IMR-90 (cell line): Measurements from ENCODE around the gene MRPL9. TPM values are rescaled to one million over a fixed set of nuclear protein-coding genes. Genes with fewer than 3 reads are reported as not detected.

ENCODE experiments used
- ATAC-seq: fragments of 200-7000 bp; cut with Tn5 transposase; 2 replicates; pipeline ENCODE4 v1.9.1; 2020; ENCODE audit warnings: low read depth, mild to moderate bottlenecking, moderate library complexity
- BruUV-seq: library from RNA; stranded (reverse); fragments of 400-500 nt; replicated peaks from 2 replicates; lab custom pipeline; 2021; lab: Mats Ljungman, UMichigan
- CTCF ChIA-PET: fragments of 300-600 bp; formaldehyde crosslinking; extraction: SDS; loops from one replicate; lab custom pipeline; 2021; ENCODE audit warnings: antibody characterized with exemption; lab: Yijun Ruan, JAX
- POLR2A ChIA-PET: fragments of 300-600 bp; sonication (Branson Sonifier 250); formaldehyde crosslinking; loops from one replicate; lab custom pipeline; 2022; ENCODE audit warnings: antibody characterized with exemption; ENCODE audit not compliant: unreplicated experiment; lab: Charles Lee
- DNase-seq: peaks from one replicate; pipeline ENCODE4 v3.0.0; 2013
- H2AFZ ChIP-seq: replicated peaks from 2 replicates; pipeline ENCODE3; 2013; ENCODE audit warnings: low read length, mild to moderate bottlenecking; ENCODE audit not compliant: poor library complexity
- H2AK5ac ChIP-seq: 2 replicates; pipeline ENCODE4 v1.6.1; 2013; ENCODE audit warnings: low read depth, low read length, inconsistent platforms
- H2AK9ac ChIP-seq: replicated peaks from 2 replicates; pipeline ENCODE3; 2013; ENCODE audit warnings: mild to moderate bottlenecking, low read depth, low read length, moderate library complexity; ENCODE audit not compliant: poor library complexity
- H2BK120ac ChIP-seq: 2 replicates; pipeline ENCODE4 v1.6.1; 2013; ENCODE audit warnings: low read depth, low read length, inconsistent platforms
- H2BK15ac ChIP-seq: 3 replicates; pipeline ENCODE4 v1.6.1; 2013; ENCODE audit warnings: low read depth, low read length, inconsistent platforms
- H2BK20ac ChIP-seq: 2 replicates; pipeline ENCODE4 v1.6.1; 2013; ENCODE audit warnings: low read depth, mild to moderate bottlenecking, inconsistent platforms, low read length, moderate library complexity
- H2BK5ac ChIP-seq: 2 replicates; pipeline ENCODE4 v1.6.1; 2013; ENCODE audit warnings: mild to moderate bottlenecking, low read depth, low read length, inconsistent platforms; ENCODE audit not compliant: poor library complexity, severe bottlenecking
- H3K14ac ChIP-seq: replicated peaks from 2 replicates; pipeline ENCODE4 v1.6.1; 2013; ENCODE audit warnings: low read depth, low read length, inconsistent platforms
- H3K18ac ChIP-seq: 2 replicates; pipeline ENCODE4 v1.6.1; 2013; ENCODE audit warnings: low read depth, low read length, control low read depth
- H3K23ac ChIP-seq: 2 replicates; pipeline ENCODE4 v1.6.1; 2013; ENCODE audit warnings: low read depth, low read length, inconsistent platforms
- H3K27ac ChIP-seq: 2 replicates; pipeline ENCODE4 v1.5.1; 2013; ENCODE audit warnings: mild to moderate bottlenecking, control low read depth, low read length; ENCODE audit not compliant: insufficient read depth
- H3K27me3 ChIP-seq: 2 replicates; pipeline ENCODE4 v1.6.1; 2013; ENCODE audit warnings: low read length; ENCODE audit not compliant: control insufficient read depth, insufficient read depth
- H3K36me3 ChIP-seq: 2 replicates; pipeline ENCODE4 v1.6.1; 2013; ENCODE audit warnings: low read length, mixed read lengths; ENCODE audit not compliant: control insufficient read depth, insufficient read depth
- H3K4ac ChIP-seq: 2 replicates; pipeline ENCODE4 v1.6.1; 2013; ENCODE audit warnings: low read depth, low read length, inconsistent platforms
- H3K4me1 ChIP-seq: 2 replicates; pipeline ENCODE4 v1.6.1; 2013; ENCODE audit warnings: low read length, mixed read lengths; ENCODE audit not compliant: control insufficient read depth, insufficient read depth
- H3K4me2 ChIP-seq: 2 replicates; pipeline ENCODE4 v1.6.1; 2013; ENCODE audit warnings: low read depth, mild to moderate bottlenecking, control low read depth, low read length, moderate library complexity
- H3K4me3 ChIP-seq: 2 replicates; pipeline ENCODE4 v1.5.1; 2013; ENCODE audit warnings: low read depth, mild to moderate bottlenecking, control low read depth, low read length, moderate library complexity; ENCODE audit not compliant: insufficient read depth
- H3K56ac ChIP-seq: 2 replicates; pipeline ENCODE4 v1.6.1; 2013; ENCODE audit warnings: low read length, inconsistent platforms; ENCODE audit not compliant: insufficient read depth; ENCODE audit errors: extremely low read depth
- H3K79me1 ChIP-seq, 2 experiments: 2 replicates each; pipeline ENCODE4 v1.6.1; 2013; ENCODE audit warnings: low read length in 2 of 2, inconsistent platforms in 1 of 2, low read depth in 1 of 2
- H3K9ac ChIP-seq: 2 replicates; pipeline ENCODE4 v1.6.1; 2013; ENCODE audit warnings: low read depth, low read length, control low read depth
- H3K9me1 ChIP-seq: 2 replicates; pipeline ENCODE4 v1.6.1; 2013; ENCODE audit warnings: low read length, inconsistent platforms; ENCODE audit not compliant: insufficient read depth
- H3K9me3 ChIP-seq: 2 replicates; pipeline ENCODE4 v1.6.1; 2013; ENCODE audit warnings: low read length; ENCODE audit not compliant: control insufficient read depth, insufficient read depth
- H4K20me1 ChIP-seq: 2 replicates; pipeline ENCODE4 v1.6.1; 2013; ENCODE audit warnings: low read length, inconsistent platforms; ENCODE audit not compliant: insufficient read depth
- H4K5ac ChIP-seq: 2 replicates; pipeline ENCODE4 v1.6.1; 2013; ENCODE audit warnings: mild to moderate bottlenecking, low read depth, low read length, control low read depth
- H4K8ac ChIP-seq, 2 experiments: 2 replicates each; pipeline ENCODE4 v1.6.1; 2013; ENCODE audit warnings: low read depth in 2 of 2, low read length in 2 of 2, control low read depth in 1 of 2, inconsistent platforms in 1 of 2
- H4K91ac ChIP-seq: 2 replicates; pipeline ENCODE4 v1.6.1; 2013; ENCODE audit warnings: low read depth, low read length, inconsistent platforms; ENCODE audit not compliant: insufficient read depth
- CEBPB ChIP-seq: IDR thresholded peaks from 2 replicates; pipeline ENCODE4 v1.6.1; 2012; ENCODE audit warnings: low read depth, low read length, improper control_type of control experiment
- CHD1 ChIP-seq: IDR thresholded peaks from 2 replicates; pipeline ENCODE4 v1.6.1; 2012; ENCODE audit warnings: low read depth, low read length, improper control_type of control experiment
- MAFK ChIP-seq: IDR thresholded peaks from 2 replicates; pipeline ENCODE4 v1.6.1; 2012; ENCODE audit warnings: low read depth, low read length, improper control_type of control experiment
- MXI1 ChIP-seq: IDR thresholded peaks from 2 replicates; pipeline ENCODE4 v1.6.1; 2012; ENCODE audit warnings: low read depth, mild to moderate bottlenecking, low read length, moderate library complexity, borderline replicate concordance
- NFE2L2 ChIP-seq: fragments of 150-350 bp; IDR thresholded peaks from 2 replicates; pipeline ENCODE4 v1.6.1; 2016; ENCODE audit warnings: low read depth, mild to moderate bottlenecking, low read length
- POLR2A ChIP-seq: IDR thresholded peaks from 2 replicates; pipeline ENCODE4 v1.6.1; 2012; ENCODE audit warnings: mild to moderate bottlenecking, low read depth, low read length
- RAD21 ChIP-seq: IDR thresholded peaks from 2 replicates; pipeline ENCODE4 v1.6.1; 2012; ENCODE audit warnings: low read length, improper control_type of control experiment
- RFX5 ChIP-seq: IDR thresholded peaks from 2 replicates; pipeline ENCODE4 v1.8.0; 2012; ENCODE audit warnings: low read depth, mild to moderate bottlenecking, low read length, moderate library complexity
- WGBS, 2 experiments: methylation state at CpG; one replicate each; pipeline versions ENCODE4 v1.1.5 to v1.1.7; 2013; ENCODE audit warnings: missing lambda C conversion rate in 2 of 2; ENCODE audit not compliant: insufficient read length in 1 of 2; ENCODE audit errors: extremely low coverage in 2 of 2; 5-methylcytosine and 5-hydroxymethylcytosine counted together
- dilution Hi-C: fragments of 300-500 bp; cut with HindIII; formaldehyde crosslinking; loops from one replicate; pipeline ENCODE4 v1.14.3; 2018; ENCODE audit warnings: low sequenced_read_pairs; ENCODE audit not compliant: unreplicated experiment
- in situ Hi-C: fragments of 300-500 bp; cut with MboI; formaldehyde crosslinking; loops from 3 replicates; pipeline ENCODE4 v1.14.3; 2019; ENCODE audit warnings: low sequenced_read_pairs, inconsistent platforms, mixed read lengths
- intact Hi-C: fragments of 100-400 bp; cut with micrococcal nuclease; formaldehyde crosslinking; loops from 2 replicates; pipeline ENCODE4 v1.10.0; 2022
- polyA plus RNA-seq, 3 experiments: library from polyadenylated mRNA; depleted of rRNA; stranded (reverse); fragments of >200 nt; gene quantifications; 2 replicates each; pipeline ENCODE4 v1.2.3, GENCODE V29; 2012; ENCODE audit warnings: low replicate concordance in 1 of 3
- total RNA-seq: library from RNA; depleted of rRNA; stranded (reverse); fragments of >200 nt; gene quantifications from 2 replicates; pipeline ENCODE4 v1.2.3, GENCODE V29; 2012
- TF ChIP-seq, protein P1 (sequence below): fragments of 150-350 bp; IDR thresholded peaks from 2 replicates; pipeline ENCODE4 v1.6.1; 2017; ENCODE audit warnings: mild to moderate bottlenecking, antibody characterized with exemption, low read length, low read depth
- TF ChIP-seq, protein P2 (sequence below): conservative IDR thresholded peaks from 2 replicates; pipeline ENCODE4 v1.5.1; 2012; ENCODE audit warnings: mild to moderate bottlenecking, low read depth, low read length, improper control_type of control experiment

Gene MRPL9
- total and polyA plus RNA-seq, 2 of the 4 experiments (the other 2 are of a cell fraction) = 65.4 to 87.5 TPM

DNA sequence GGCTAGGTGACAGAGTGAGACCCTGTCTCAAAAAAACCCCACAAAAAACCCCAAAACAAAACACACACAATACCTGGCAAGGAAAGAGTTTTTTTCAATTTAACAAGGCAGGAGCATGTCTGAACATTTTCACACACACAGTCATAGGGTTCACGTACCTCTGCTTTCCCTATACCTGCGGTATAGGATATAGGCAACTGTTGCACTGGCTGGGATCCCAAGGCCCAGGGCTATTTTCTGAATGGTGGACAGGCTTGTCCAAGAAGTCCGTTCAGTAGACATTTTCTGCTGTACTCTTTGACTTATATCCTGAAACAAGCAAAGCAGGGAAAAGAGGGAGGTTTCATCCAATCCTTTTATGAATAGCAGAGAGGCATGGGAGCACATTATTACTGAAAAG lies 19.4 kb upstream of the MRPL9 start:
- no peak overlapping the region for H3K4ac ChIP-seq
- no peaks in the 10 kb centered on the region for H3K9me3 ChIP-seq
- H3K23ac ChIP-seq = no peak overlapping the region
- H2BK15ac ChIP-seq = no peak overlapping the region
- H2BK20ac ChIP-seq = no peak overlapping the region
- H3K79me1 ChIP-seq = no peaks in the 10 kb centered on the region
- dilution Hi-C loops (loop anchor here (25.0 kb wide), 1 partner anchor 105 kb away; no protein-coding TSS in a partner anchor), intact Hi-C loops (no loop called here), in situ Hi-C loops (no loop called here)
- no peak overlapping the region for H3K4me2 ChIP-seq
- H3K18ac ChIP-seq = no peak overlapping the region
- no peaks in the 10 kb centered on the region; the same call in 1 of the 2 replicates for H3K9me1 ChIP-seq
- no peaks in the 10 kb centered on the region for H3K4me1 ChIP-seq
- CTCF ChIA-PET = no interaction called here
- no peaks in the 10 kb centered on the region for H4K20me1 ChIP-seq
- ATAC-seq (no peak), DNase-seq (no peak)
- no peak overlapping the region for H4K91ac ChIP-seq
- H2BK120ac ChIP-seq = no peak overlapping the region
- H4K8ac ChIP-seq = no peak overlapping the region
- H2BK5ac ChIP-seq = no peak overlapping the region
- no peak overlapping the region for H2AFZ ChIP-seq
- H3K4me3 ChIP-seq = no peak overlapping the region
- H2AK5ac ChIP-seq = no peak overlapping the region
- WGBS, 2 experiments = no CpG with 5 or more reads among the region's 3 CpGs
- no peak overlapping the region for H2AK9ac ChIP-seq
- no peak overlapping the region for H3K9ac ChIP-seq
- no peaks in the 10 kb centered on the region for H3K36me3 ChIP-seq
- H3K56ac ChIP-seq = no peak overlapping the region; the same call in 1 of the 2 replicates
- TF ChIP-seq POLR2A = no peak
- no peak for TF ChIP-seq NFE2L2
- TF ChIP-seq, protein P1, sequence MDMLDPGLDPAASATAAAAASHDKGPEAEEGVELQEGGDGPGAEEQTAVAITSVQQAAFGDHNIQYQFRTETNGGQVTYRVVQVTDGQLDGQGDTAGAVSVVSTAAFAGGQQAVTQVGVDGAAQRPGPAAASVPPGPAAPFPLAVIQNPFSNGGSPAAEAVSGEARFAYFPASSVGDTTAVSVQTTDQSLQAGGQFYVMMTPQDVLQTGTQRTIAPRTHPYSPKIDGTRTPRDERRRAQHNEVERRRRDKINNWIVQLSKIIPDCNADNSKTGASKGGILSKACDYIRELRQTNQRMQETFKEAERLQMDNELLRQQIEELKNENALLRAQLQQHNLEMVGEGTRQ = no peak
- no peak for TF ChIP-seq MAFK
- TF ChIP-seq RAD21 = no peak
- TF ChIP-seq MXI1 = no peak
- TF ChIP-seq CHD1 = no peak
- TF ChIP-seq RFX5 = no peak
- TF ChIP-seq, protein P2, sequence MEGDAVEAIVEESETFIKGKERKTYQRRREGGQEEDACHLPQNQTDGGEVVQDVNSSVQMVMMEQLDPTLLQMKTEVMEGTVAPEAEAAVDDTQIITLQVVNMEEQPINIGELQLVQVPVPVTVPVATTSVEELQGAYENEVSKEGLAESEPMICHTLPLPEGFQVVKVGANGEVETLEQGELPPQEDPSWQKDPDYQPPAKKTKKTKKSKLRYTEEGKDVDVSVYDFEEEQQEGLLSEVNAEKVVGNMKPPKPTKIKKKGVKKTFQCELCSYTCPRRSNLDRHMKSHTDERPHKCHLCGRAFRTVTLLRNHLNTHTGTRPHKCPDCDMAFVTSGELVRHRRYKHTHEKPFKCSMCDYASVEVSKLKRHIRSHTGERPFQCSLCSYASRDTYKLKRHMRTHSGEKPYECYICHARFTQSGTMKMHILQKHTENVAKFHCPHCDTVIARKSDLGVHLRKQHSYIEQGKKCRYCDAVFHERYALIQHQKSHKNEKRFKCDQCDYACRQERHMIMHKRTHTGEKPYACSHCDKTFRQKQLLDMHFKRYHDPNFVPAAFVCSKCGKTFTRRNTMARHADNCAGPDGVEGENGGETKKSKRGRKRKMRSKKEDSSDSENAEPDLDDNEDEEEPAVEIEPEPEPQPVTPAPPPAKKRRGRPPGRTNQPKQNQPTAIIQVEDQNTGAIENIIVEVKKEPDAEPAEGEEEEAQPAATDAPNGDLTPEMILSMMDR = no peak
- TF ChIP-seq CEBPB = no peak
- no peak overlapping the region for H3K27ac ChIP-seq
- POLR2A ChIA-PET = no interaction called here
- no TSS peak for BruUV-seq
- no peak overlapping the region for H3K14ac ChIP-seq
- no peak overlapping the region for H4K5ac ChIP-seq
- peaks cover 21% of the 10 kb centered on the region for H3K27me3 ChIP-seq
